T-cell (primary cell): ENCODE measurements around the gene FAM53B. TPM values are rescaled to one million over a fixed set of nuclear protein-coding genes. Genes with fewer than 3 reads are reported as not detected.

Experiments used
- ATAC-seq, 4 experiments: fragments of 200-7000 bp in 3 of 4; fragments of 150-1000 bp in 1 of 4; cut with Tn5 transposase; replicated peaks in 1 of 4; 1 replicate in 3 of 4; 2 replicates in 1 of 4; pipeline ENCODE4 v1.10.0; 2021; ENCODE audit warnings: moderate library complexity in 3 of 4, mild to moderate bottlenecking in 2 of 4, moderate number of reproducible peaks in 1 of 4
- CTCF ChIA-PET, 2 donors: fragments of 300-600 bp; sonication (Branson Sonifier 250); formaldehyde crosslinking; loops; one replicate each; lab custom pipeline; 2022; ENCODE audit warnings: antibody characterized with exemption in 2 of 2; lab: Charles Lee
- POLR2A ChIA-PET, 2 donors: fragments of 300-600 bp; sonication (Branson Sonifier 250); formaldehyde crosslinking; loops; one replicate each; lab custom pipeline; 2022; ENCODE audit warnings: antibody characterized with exemption in 2 of 2; lab: Charles Lee
- DNase-seq, 35 experiments: peaks; one replicate each; pipeline versions ENCODE4 v3.0.0 to v3.0.0-alpha.2; 2013 to 2023
- H3K27ac ChIP-seq: one replicate; pipeline ENCODE4 v1.5.1; 2013; ENCODE audit warnings: low read length
- H3K27me3 ChIP-seq, 2 experiments: replicated peaks in 1 of 2; 1 replicate in 1 of 2; 2 replicates in 1 of 2; pipeline versions ENCODE4 v1.6.1 to v1.7.0; 2013; ENCODE audit warnings: low read length in 1 of 2, mixed read lengths in 1 of 2; ENCODE audit not compliant: control insufficient read depth in 2 of 2, insufficient read depth in 2 of 2; ENCODE audit errors: extremely low read depth in 1 of 2
- H3K36me3 ChIP-seq, 2 donors: 1 replicate in 1 of 2; 2 replicates in 1 of 2; pipeline versions ENCODE4 v1.6.1 to v1.7.0; 2013; ENCODE audit warnings: low read length in 1 of 2; ENCODE audit not compliant: control insufficient read depth in 2 of 2, insufficient read depth in 1 of 2; ENCODE audit errors: extremely low read depth in 1 of 2
- H3K4me1 ChIP-seq, 2 experiments: 1 replicate in 1 of 2; 2 replicates in 1 of 2; pipeline versions ENCODE4 v1.6.1 to v1.7.0; 2013; ENCODE audit warnings: low read length in 2 of 2, mixed read lengths in 1 of 2; ENCODE audit not compliant: insufficient read depth in 2 of 2, control insufficient read depth in 1 of 2; ENCODE audit errors: extremely low read depth in 1 of 2
- H3K4me3 ChIP-seq, 2 donors: 1 replicate in 1 of 2; 2 replicates in 1 of 2; pipeline versions ENCODE4 v1.5.1 to v1.7.0; 2013; ENCODE audit warnings: mild to moderate bottlenecking in 2 of 2, low read length in 1 of 2, moderate library complexity in 1 of 2; ENCODE audit not compliant: control insufficient read depth in 1 of 2; ENCODE audit errors: extremely low read depth in 1 of 2
- H3K9me3 ChIP-seq: 2 replicates; pipeline ENCODE4 v1.7.0; 2013
- H3K27ac Mint-ChIP-seq, 2 donors: one replicate each; pipeline ENCODE4 v1.8.0; 2020 to 2021; ENCODE audit warnings: mild to moderate bottlenecking in 2 of 2, mixed read lengths in 2 of 2
- H3K27me3 Mint-ChIP-seq, 2 donors: one replicate each; pipeline ENCODE4 v1.8.0; 2021 to 2022; ENCODE audit warnings: mixed read lengths in 2 of 2
- H3K36me3 Mint-ChIP-seq: one replicate; pipeline ENCODE4 v1.8.0; 2021; ENCODE audit warnings: mixed read lengths
- H3K4me1 Mint-ChIP-seq, 3 donors: one replicate each; pipeline ENCODE4 v1.8.0; 2020 to 2022; ENCODE audit warnings: mixed read lengths in 3 of 3, mild to moderate bottlenecking in 1 of 3
- H3K4me3 Mint-ChIP-seq, 3 donors: one replicate each; pipeline ENCODE4 v1.8.0; 2020 to 2022; ENCODE audit warnings: mild to moderate bottlenecking in 3 of 3, mixed read lengths in 3 of 3, moderate library complexity in 3 of 3
- H3K9me3 Mint-ChIP-seq, 3 donors: one replicate each; pipeline ENCODE4 v1.8.0; 2020 to 2022; ENCODE audit warnings: mixed read lengths in 3 of 3
- WGBS: methylation state at CpG from one replicate; pipeline ENCODE4 v1.1.5; 2013; ENCODE audit warnings: missing lambda C conversion rate; ENCODE audit not compliant: insufficient coverage; 5-methylcytosine and 5-hydroxymethylcytosine counted together
- total RNA-seq, 35 experiments: library from RNA in 6 of 35; stranded (reverse) in 6 of 35; fragments of 120-200 nt in 1 of 35; gene quantifications; one replicate each; pipeline versions ENCODE4 v1.2.1 to v1.2.4 and lab custom pipeline; 2013 to 2026

The FAM53B gene
- total RNA-seq, 5 donors from 2014 or later (not counting 1 experiment from before 2014, with no cell fraction given): 39.3 to 86.5 (median 52.3) TPM

DNA sequence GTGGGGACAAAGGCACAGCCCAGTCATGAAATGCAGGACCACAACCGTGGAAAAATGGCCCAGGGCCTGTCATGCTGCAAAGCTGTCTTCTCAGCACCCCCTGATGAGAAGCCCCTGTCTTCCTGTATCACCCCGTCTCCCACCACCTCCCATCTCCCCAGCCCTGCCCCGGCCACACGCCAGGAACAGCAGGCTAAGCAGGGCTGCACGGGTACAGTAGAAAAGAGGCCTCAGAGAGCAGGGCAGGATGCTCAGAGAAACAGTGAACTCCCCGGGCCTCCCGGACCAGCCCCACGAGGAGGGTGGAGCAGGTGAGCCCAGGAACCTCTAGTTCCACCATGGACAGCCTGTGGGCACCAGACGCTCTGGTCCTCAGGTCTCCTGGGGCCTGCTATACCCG, 77.7 kb downstream of the FAM53B start:
- peaks cover 19% of the 10 kb centered on the region for H3K36me3 Mint-ChIP-seq
- H3K27ac ChIP-seq: no peak overlapping the region

DNA sequence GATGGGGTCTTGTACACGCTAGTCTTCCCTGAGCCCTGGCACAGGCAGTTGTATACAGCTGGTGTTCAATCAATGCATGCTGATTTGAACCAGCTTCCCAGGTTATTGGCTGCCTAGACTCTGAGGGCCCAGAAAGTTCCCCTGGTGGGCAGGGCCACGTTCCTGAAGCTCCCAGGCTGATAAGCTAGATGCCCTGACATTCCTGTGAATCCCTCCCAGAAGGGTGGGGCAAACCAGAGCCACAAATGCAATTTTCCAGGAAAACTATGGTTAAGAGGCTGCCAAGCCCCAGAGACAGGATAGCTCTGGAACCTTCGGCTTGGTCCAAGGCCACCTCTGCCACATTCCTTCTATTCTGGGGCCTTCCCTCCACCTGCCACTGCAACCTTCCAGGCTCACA, 78.2 kb downstream of the FAM53B start:
- Histone ChIP-seq H3K36me3 (peaks cover 11 to 46% of the 10 kb centered on the region in 2 donors), H3K9me3 (no peaks in the 10 kb centered on the region), H3K4me1 (peaks cover 9 to 96% of the 10 kb centered on the region in 2 experiments), H3K27me3 (no peaks in the 10 kb centered on the region), H3K4me3 (no peak overlapping the region), H3K27ac (no peak overlapping the region)
- Mint-ChIP-seq H3K9me3 (no peaks in the 10 kb centered on the region), H3K4me1 (peaks cover 49 to 83% (median 63%) of the 10 kb centered on the region in 3 donors), H3K27me3 (no peaks in the 10 kb centered on the region), H3K4me3 (no peak overlapping the region), H3K36me3 (peaks cover 20% of the 10 kb centered on the region), H3K27ac (no peak overlapping the region)
- ChIA-PET CTCF (interaction anchor here in 1 of 2 donors (1.4 kb wide), 1 partner anchor 19 kb away, joined by 4 read pairs; no protein-coding TSS in a partner anchor), POLR2A (interaction anchor here in 1 of 2 donors (0.6 kb wide), 1 partner anchor 58 kb away, joined by 3 read pairs; no protein-coding TSS in a partner anchor)
- no peak for ATAC-seq
- WGBS: 100% methylated on average over 3 of the region's 3 CpGs
- no peak for DNase-seq

More for the DNA sequence above, 77.7 kb downstream of the FAM53B start:
- POLR2A ChIA-PET: no interaction called here
- H3K4me3 ChIP-seq: no peak overlapping the region
- H3K27ac Mint-ChIP-seq: no peak overlapping the region
- H3K27me3 ChIP-seq: no peaks in the 10 kb centered on the region
- DNase-seq: no peak
- peaks cover 14 to 96% of the 10 kb centered on the region in 2 experiments for H3K4me1 ChIP-seq
- CTCF ChIA-PET: interaction anchor here in 1 of 2 donors (0.6 to 1.4 kb wide), 2 partner anchors 19 to 26 kb away, joined by 4 to 5 read pairs; no protein-coding TSS in a partner anchor
- no peak overlapping the region for H3K4me3 Mint-ChIP-seq
- peaks cover 49 to 83% (median 64%) of the 10 kb centered on the region in 3 donors for H3K4me1 Mint-ChIP-seq
- no peak for ATAC-seq
- peaks cover 11 to 41% of the 10 kb centered on the region in 2 donors for H3K36me3 ChIP-seq
- H3K27me3 Mint-ChIP-seq: no peaks in the 10 kb centered on the region
- no peaks in the 10 kb centered on the region for H3K9me3 Mint-ChIP-seq
- WGBS: 74% methylated on average over 8 of the region's 10 CpGs
- no peaks in the 10 kb centered on the region for H3K9me3 ChIP-seq

DNA sequence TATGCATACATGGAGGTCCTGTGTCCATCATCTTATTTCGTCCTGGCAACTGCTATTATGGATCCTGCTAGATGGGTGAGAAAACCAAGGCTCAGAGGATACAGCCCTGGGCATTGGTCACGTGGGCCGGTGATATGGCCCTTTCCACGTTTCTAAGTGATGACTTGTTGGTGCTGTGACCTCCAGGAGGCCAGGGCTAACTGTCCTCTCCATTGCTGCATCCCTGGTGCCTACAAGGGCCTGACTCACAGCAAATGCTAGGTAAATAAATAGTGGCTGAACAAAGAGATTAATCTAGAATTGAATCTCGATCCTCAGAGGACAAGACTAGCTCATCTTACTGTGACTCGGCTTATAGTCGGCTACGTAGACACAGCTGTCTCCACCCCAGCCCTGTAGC, 78.6 kb downstream of the FAM53B start:
- ChIA-PET POLR2A (interaction anchor here in 1 of 2 donors (0.6 kb wide), 1 partner anchor 58 kb away, joined by 3 read pairs; no protein-coding TSS in a partner anchor), CTCF (interaction anchor here in 1 of 2 donors (1.4 kb wide), 1 partner anchor 18 kb away, joined by 4 read pairs; no protein-coding TSS in a partner anchor)
- H3K4me1 ChIP-seq: peaks cover 5 to 96% of the 10 kb centered on the region in 2 experiments
- H3K4me1 Mint-ChIP-seq: peaks cover 46 to 83% (median 60%) of the 10 kb centered on the region in 3 donors
- peaks cover 11 to 47% of the 10 kb centered on the region in 2 donors for H3K36me3 ChIP-seq
- H3K27ac ChIP-seq: no peak overlapping the region
- no peak overlapping the region for H3K4me3 ChIP-seq
- no peak for DNase-seq
- WGBS: 95% methylated on average over 8 of the region's 8 CpGs
- no peak overlapping the region for H3K4me3 Mint-ChIP-seq
- H3K36me3 Mint-ChIP-seq: peaks cover 17% of the 10 kb centered on the region
- H3K9me3 Mint-ChIP-seq: no peaks in the 10 kb centered on the region
- peak overlapping the region; percentile 60 to 82 for H3K27ac Mint-ChIP-seq
- H3K9me3 ChIP-seq: no peaks in the 10 kb centered on the region
- no peaks in the 10 kb centered on the region for H3K27me3 Mint-ChIP-seq
- H3K27me3 ChIP-seq: no peaks in the 10 kb centered on the region
- no peak for ATAC-seq

DNA sequence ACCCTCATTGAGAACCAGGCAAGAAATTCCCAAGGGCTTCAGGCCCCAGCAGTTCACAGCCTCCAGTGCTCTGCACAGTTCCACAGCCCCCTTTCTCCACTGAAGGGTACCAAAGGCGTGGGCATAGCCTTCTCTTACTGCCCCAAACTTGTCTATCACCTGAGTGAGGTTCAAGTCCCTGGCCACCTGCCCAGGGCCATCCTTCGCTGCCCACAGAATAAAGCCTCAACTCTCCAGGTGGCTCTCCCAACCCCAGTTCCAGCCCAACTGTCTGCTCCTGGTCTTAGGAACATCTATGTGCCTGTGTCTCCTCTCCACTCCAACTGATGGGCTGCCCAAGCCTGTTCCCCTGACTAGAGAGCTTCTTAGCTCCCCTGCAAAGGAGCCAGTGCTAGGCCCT, 79.1 kb downstream of the FAM53B start:
- Mint-ChIP-seq H3K4me1 (peaks cover 46 to 83% (median 60%) of the 10 kb centered on the region in 3 donors), H3K9me3 (no peaks in the 10 kb centered on the region), H3K27ac (peak overlapping the region; percentile 60 to 82), H3K27me3 (no peaks in the 10 kb centered on the region), H3K36me3 (peaks cover 15% of the 10 kb centered on the region), H3K4me3 (no peak overlapping the region)
- no peak for DNase-seq
- peaks cover 11 to 50% of the 10 kb centered on the region in 2 donors for H3K36me3 ChIP-seq
- H3K9me3 ChIP-seq: no peaks in the 10 kb centered on the region
- H3K4me3 ChIP-seq: no peak overlapping the region
- peaks cover under 1 to 96% of the 10 kb centered on the region in 2 experiments for H3K4me1 ChIP-seq
- ATAC-seq: no peak
- WGBS: 100% methylated on average over 1 of the region's 2 CpGs
- ChIA-PET POLR2A (no interaction called here), CTCF (interaction anchor here in 1 of 2 donors (0.5 to 1.4 kb wide), 2 partner anchors 18 to 265 kb away, joined by 4 to 8 read pairs; no protein-coding TSS in a partner anchor)
- H3K27me3 ChIP-seq: no peaks in the 10 kb centered on the region
- no peak overlapping the region for H3K27ac ChIP-seq

DNA sequence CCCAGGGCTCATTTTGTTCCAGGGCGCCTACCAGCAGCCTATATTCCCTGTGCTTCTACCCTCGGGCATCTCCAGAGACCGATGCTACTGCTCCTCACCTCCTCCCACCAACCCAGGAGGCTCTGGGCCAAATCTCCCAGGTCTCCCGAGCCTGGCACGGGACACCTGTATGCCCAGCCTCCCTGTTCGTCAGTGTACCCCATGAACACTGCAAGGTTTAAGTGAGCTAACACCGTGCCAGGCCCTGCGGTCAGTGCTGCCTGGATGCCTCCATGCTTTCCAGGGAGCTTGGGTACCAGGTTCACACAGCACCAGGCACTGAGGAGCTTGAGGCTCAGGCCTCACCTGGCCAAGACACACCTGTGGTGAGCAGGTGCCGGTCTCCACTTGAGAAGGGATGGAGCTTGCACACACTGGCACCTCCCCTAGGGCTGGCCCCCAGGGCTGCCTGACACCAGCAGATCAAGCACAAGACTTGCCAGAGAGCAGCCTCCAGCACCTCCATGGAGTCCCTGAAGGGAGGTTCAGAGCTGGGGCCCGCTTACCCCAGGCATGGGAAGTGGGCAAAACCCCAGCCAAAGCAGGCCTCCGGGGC, 80.3 kb downstream of the FAM53B start:
- 89% methylated on average over 7 of the region's 11 CpGs for WGBS
- no peaks in the 10 kb centered on the region for H3K27me3 Mint-ChIP-seq
- H3K36me3 Mint-ChIP-seq: peaks cover 15% of the 10 kb centered on the region
- no peaks in the 10 kb centered on the region for H3K9me3 Mint-ChIP-seq
- H3K27ac Mint-ChIP-seq: peak overlapping the region in 1 of 2 donors; percentile 44
- no peak overlapping the region for H3K4me3 Mint-ChIP-seq
- Histone ChIP-seq H3K9me3 (no peaks in the 10 kb centered on the region), H3K4me3 (no peak overlapping the region), H3K27me3 (no peaks in the 10 kb centered on the region), H3K27ac (no peak overlapping the region), H3K36me3 (peaks cover 11 to 48% of the 10 kb centered on the region in 2 donors), H3K4me1 (peaks cover 6 to 96% of the 10 kb centered on the region in 2 experiments)
- POLR2A ChIA-PET: interaction anchor here in 1 of 2 donors (0.6 kb wide), 1 partner anchor 73 kb away, joined by 9 read pairs; no protein-coding TSS in a partner anchor
- peaks cover 52 to 83% (median 63%) of the 10 kb centered on the region in 3 donors for H3K4me1 Mint-ChIP-seq
- CTCF ChIA-PET: interaction anchor here (0.5 kb wide), 3 partner anchors 28 to 163 kb away, joined by 3 to 6 read pairs (median 3); no protein-coding TSS in a partner anchor
- no peak for ATAC-seq
- no peak for DNase-seq

DNA sequence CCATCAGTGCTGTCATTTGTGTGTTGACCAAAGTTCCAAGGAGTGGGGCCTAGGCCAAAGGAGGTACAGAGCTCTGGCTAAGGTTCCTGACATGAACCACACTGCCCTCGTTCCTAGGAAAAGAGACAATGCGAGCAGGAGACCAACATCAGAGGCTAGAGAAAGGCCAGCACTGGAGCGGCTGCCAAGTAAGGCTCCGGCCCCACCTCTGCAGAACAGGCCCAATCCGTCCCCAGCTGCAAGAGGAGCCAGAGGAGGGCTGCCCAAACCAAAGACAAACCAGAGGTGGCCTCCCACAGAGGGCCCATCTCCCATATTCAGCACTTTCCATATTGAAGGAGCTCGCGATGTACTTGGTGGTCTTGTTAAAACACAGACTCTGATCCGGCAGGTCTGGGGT, 81.0 kb downstream of the FAM53B start:
- WGBS: 93% methylated on average over 7 of the region's 8 CpGs
- H3K4me1 ChIP-seq: peaks cover 6 to 96% of the 10 kb centered on the region in 2 experiments
- POLR2A ChIA-PET: interaction anchor here in 1 of 2 donors (0.6 kb wide), 1 partner anchor 74 kb away, joined by 9 read pairs; no protein-coding TSS in a partner anchor
- H3K27ac ChIP-seq: no peak overlapping the region
- H3K4me3 ChIP-seq: no peak overlapping the region
- peaks cover 56 to 86% (median 66%) of the 10 kb centered on the region in 3 donors for H3K4me1 Mint-ChIP-seq
- no peaks in the 10 kb centered on the region for H3K27me3 ChIP-seq
- no peaks in the 10 kb centered on the region for H3K9me3 Mint-ChIP-seq
- ATAC-seq (no peak), DNase-seq (no peak)
- H3K4me3 Mint-ChIP-seq: no peak overlapping the region
- H3K27ac Mint-ChIP-seq: peak overlapping the region in 1 of 2 donors; percentile 49
- CTCF ChIA-PET: interaction anchor here in 1 of 2 donors (0.5 kb wide), 1 partner anchor 164 kb away, joined by 3 read pairs; no protein-coding TSS in a partner anchor
- peaks cover 11 to 41% of the 10 kb centered on the region in 2 donors for H3K36me3 ChIP-seq
- H3K36me3 Mint-ChIP-seq: peaks cover 15% of the 10 kb centered on the region
- H3K27me3 Mint-ChIP-seq: no peaks in the 10 kb centered on the region
- no peaks in the 10 kb centered on the region for H3K9me3 ChIP-seq
